SK-N-MC (cell line): Measurements from ENCODE around the gene MAP7D2.

Source experiments
- DNase-seq: peaks from one replicate; pipeline ENCODE4 v3.0.0-alpha.2; 2011; ENCODE audit warnings: low read depth, low spot score
- H3K27ac ChIP-seq: fragments of 200-600 bp; sonication (generic); 2 replicates; pipeline ENCODE4 v1.5.1; 2016; ENCODE audit warnings: mixed run types
- H3K36me3 ChIP-seq: fragments of 200-600 bp; sonication (generic); 2 replicates; pipeline ENCODE4 v1.6.1; 2017; ENCODE audit warnings: antibody characterized with exemption, low read length, mixed read lengths; ENCODE audit not compliant: insufficient read depth
- H3K4me3 ChIP-seq: fragments of 200-600 bp; sonication (generic); 2 replicates; pipeline ENCODE4 v1.5.1; 2016
- H3K9ac ChIP-seq: fragments of 200-600 bp; sonication (generic); 2 replicates; pipeline ENCODE4 v1.8.0; 2017; ENCODE audit warnings: mixed run types, mixed read lengths; ENCODE audit not compliant: insufficient read length
- H3K9me3 ChIP-seq: fragments of 200-600 bp; sonication (generic); 2 replicates; pipeline ENCODE4 v1.6.1; 2017; ENCODE audit warnings: low read depth, mild to moderate bottlenecking, antibody characterized with exemption, low read length, moderate library complexity, mixed read lengths
- EZH2 ChIP-seq: fragments of 200-600 bp; sonication (generic); IDR thresholded peaks from one replicate; pipeline ENCODE4 v1.6.1; 2017; ENCODE audit warnings: antibody characterized with exemption
- FOXP2 ChIP-seq: optimal IDR thresholded peaks from 2 replicates; pipeline ENCODE3; 2011; ENCODE audit warnings: mild to moderate bottlenecking, moderate library complexity; ENCODE audit not compliant: insufficient read depth; ENCODE audit errors: extremely low read length, control extremely low read depth
- POLR2AphosphoS5 ChIP-seq: IDR thresholded peaks from 2 replicates; pipeline ENCODE4 v1.6.1; 2012; ENCODE audit warnings: mild to moderate bottlenecking, low read depth, low read length, borderline replicate concordance

Gene MAP7D2

DNA sequence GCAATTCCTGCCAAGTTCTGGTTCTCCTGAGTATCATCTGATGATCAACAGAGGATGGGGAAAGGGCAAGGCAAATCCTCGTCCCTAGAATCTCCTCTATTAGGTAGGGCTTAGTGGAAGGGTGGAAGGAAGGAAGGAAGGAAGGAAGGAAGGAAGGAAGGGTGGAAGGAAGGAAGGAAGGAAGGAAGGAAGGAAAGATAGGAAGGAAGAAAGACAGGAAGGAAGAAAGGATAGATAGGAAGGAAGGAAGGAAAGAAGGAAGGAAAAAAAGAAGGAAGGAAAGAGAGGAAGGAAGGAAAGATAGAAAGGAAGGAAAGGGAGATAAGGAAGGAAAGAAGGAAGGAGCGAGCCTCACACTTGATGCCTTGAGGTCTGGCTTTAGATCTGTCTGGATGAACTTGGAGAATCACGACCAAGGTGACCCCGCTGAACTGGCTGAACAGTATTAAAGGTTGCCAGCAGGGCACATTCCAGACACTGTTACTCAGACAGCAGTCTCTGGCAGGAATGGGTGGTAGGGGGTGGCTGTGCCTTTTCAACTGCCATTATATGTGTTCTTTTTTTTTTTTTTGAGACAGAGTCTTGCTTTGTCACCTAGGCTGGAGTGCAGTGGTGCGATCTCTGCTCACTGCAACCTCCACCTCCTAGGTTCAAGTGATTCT lies 57.1 kb downstream of the MAP7D2 start:
- Histone ChIP-seq H3K9me3 (no peaks in the 10 kb centered on the region), H3K27ac (0 out of 2 replicates have a peak overlapping the region, but pooled peaks have one; percentile 77), H3K36me3 (no peaks in the 10 kb centered on the region), H3K9ac (no peak overlapping the region), H3K4me3 (no peak overlapping the region)
- DNase-seq = no peak
- TF ChIP-seq FOXP2 = no peak
- TF ChIP-seq POLR2AphosphoS5 = no peak
- TF ChIP-seq EZH2 = no peak

DNA sequence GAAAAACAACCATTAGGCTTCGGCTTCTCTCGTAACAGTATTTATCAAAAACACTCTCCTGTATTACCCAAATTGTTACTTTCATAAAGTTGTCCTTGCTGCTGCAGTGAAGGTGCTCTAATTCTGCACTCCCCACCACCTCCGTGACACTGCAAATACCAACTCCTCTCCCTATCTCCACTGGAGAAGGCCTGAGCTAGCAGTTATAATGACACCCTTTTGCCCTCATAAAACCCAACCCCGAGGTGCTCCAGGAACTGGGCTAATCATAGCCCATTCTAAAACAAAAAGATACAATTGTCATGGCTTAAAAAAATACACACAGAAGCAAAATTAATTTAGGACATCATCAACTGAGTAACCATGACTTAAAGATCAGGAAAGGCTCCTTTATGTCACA lies 59.2 kb downstream of the MAP7D2 start:
- no peak overlapping the region for H3K9ac ChIP-seq
- H3K9me3 ChIP-seq = no peaks in the 10 kb centered on the region
- no peak for DNase-seq
- no peak overlapping the region for H3K27ac ChIP-seq
- H3K36me3 ChIP-seq = no peaks in the 10 kb centered on the region
- H3K4me3 ChIP-seq = no peak overlapping the region
- TF ChIP-seq FOXP2 = no peak
- TF ChIP-seq POLR2AphosphoS5 = no peak
- TF ChIP-seq EZH2 = no peak

DNA sequence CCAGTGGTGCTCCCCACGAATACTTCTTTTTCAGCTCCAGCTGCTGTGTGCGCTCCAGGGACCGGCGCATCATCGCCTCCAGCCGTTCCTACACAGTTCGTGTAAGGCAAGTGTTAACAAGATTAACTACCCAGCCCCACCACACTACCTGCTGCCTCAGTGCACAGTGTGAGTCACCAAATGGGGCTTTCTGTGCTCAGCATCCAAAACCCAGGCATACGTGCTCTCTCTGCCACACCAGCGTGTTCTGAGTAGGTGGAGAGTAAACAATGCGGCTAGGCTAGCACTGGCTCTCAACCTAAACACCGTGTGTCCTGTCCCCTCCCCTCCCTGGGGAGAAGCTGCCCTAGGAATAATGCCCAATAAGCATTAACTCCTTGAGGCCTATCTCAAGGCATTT lies 60.0 kb downstream of the MAP7D2 start:
- no peak for TF ChIP-seq FOXP2
- no peak for TF ChIP-seq EZH2
- Histone ChIP-seq H3K9ac (no peak overlapping the region), H3K36me3 (no peaks in the 10 kb centered on the region), H3K27ac (no peak overlapping the region), H3K4me3 (no peak overlapping the region), H3K9me3 (no peaks in the 10 kb centered on the region)
- DNase-seq = no peak

DNA sequence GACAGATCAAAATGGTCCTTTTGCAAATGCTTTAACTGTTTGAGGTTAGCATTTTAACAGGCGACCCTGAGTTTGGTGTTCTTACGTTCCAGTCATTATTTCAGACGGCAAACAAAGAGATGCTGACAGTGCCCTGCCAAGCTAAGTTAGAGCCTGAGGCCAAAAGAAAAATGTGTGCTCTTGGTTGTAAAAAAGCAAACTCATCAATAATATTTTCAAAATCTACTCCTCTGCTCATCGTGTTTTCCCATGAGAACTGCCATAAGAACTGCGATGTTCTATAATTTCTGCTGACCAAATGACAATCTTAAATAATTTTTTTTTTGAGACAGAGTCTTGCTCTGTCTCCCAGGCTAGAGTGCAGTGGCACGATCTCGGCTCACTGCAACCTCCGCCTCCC lies 63.2 kb downstream of the MAP7D2 start:
- no peak for DNase-seq
- TF ChIP-seq FOXP2 (no peak), EZH2 (no peak), POLR2AphosphoS5 (no peak)

DNA sequence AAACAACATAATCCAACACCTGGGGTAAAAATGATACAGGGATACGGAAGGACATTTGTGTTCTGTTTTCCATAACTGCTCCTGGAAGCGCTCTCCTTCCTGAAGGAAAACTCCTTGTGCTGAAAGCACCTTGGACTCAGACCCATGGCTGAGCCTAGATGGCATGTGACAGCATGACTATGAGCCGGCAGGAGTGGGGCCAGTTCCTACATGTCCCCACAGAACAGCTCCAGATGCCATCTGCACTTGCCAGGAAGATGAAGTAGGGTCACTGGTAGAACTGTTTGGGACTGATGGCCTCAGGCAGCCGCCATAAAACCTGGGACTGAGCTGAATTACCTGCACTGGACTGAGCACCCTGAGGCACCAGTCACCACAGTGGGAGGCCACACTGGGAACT lies 69.8 kb downstream of the MAP7D2 start:
- no peak overlapping the region for H3K9ac ChIP-seq
- no peak overlapping the region for H3K27ac ChIP-seq
- no peaks in the 10 kb centered on the region for H3K9me3 ChIP-seq
- no peak overlapping the region for H3K4me3 ChIP-seq
- H3K36me3 ChIP-seq = no peaks in the 10 kb centered on the region
- no peak for TF ChIP-seq POLR2AphosphoS5
- TF ChIP-seq EZH2 = no peak
- TF ChIP-seq FOXP2 = no peak
- no peak for DNase-seq

More for the DNA sequence above, 63.2 kb downstream of the MAP7D2 start:
- peak overlapping the region; percentile 55; the same call in 1 of the 2 replicates for H3K27ac ChIP-seq
- H3K4me3 ChIP-seq = peak overlapping the region; percentile 9; the same call in 1 of the 2 replicates
- no peaks in the 10 kb centered on the region for H3K36me3 ChIP-seq
- H3K9me3 ChIP-seq = no peaks in the 10 kb centered on the region
- H3K9ac ChIP-seq = no peak overlapping the region

DNA sequence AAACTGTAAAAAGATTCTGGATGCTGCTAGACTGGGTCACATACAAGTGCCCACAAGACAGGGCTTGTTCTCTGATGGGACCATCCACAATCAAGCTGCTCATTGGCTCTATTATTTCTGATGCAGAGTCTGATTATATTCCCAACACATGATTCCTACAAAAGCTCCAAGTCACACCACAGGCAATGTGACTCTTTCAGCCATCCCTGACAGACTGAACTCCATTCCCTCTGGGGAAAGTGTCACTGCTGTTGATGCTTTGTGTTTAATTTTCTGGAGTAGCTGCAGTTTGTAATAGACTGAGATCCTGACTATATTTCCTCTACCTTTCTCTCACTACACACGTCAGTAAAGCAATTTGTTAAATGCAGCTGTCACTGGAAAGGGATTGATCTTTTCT lies 70.5 kb downstream of the MAP7D2 start:
- TF ChIP-seq POLR2AphosphoS5 = no peak
- no peak for TF ChIP-seq EZH2
- TF ChIP-seq FOXP2 = no peak
- Histone ChIP-seq H3K4me3 (no peak overlapping the region), H3K36me3 (no peaks in the 10 kb centered on the region), H3K27ac (no peak overlapping the region), H3K9me3 (no peaks in the 10 kb centered on the region), H3K9ac (no peak overlapping the region)
- DNase-seq = no peak

DNA sequence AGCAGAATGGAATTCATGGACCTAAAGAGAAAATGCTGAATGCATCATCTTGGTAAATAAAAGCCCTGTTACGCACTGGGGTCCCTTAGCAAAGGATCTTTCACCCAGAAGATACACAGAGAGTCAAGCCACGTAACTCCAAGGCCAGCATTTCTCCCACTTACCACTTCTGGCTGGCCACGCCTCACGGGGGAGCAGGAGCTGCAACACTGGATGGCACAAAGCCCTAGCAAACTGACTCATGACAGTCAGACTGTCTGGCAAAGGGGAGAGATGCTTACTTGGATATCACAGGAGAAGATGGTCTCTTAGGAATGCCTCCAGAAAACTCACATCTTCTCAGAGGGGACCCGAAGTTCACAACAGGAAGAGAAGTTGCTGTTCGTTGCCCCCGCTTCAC lies 74.5 kb downstream of the MAP7D2 start:
- Histone ChIP-seq H3K9me3 (no peaks in the 10 kb centered on the region), H3K4me3 (no peak overlapping the region), H3K36me3 (no peaks in the 10 kb centered on the region), H3K27ac (no peak overlapping the region), H3K9ac (no peak overlapping the region)
- TF ChIP-seq POLR2AphosphoS5 (no peak), EZH2 (no peak), FOXP2 (no peak)
- DNase-seq = no peak

DNA sequence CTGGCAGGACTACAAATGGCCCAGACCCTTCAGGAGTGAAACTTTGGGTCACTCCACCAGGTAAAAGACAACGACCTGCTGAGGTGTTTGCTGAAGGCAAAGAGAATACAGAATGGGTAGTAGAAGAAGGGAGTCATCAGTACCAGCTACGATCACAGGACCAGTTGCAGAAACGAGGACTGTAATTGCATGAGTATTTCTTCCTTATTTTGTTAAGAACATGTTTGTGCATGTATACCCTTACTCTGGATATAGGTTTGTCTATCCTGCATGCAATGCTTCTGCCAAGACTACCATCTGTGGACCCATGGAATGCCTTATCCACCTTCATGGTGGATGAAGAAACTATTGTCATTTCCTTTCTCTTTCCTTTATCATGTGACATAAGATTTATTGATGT lies 77.7 kb downstream of the MAP7D2 start:
- Histone ChIP-seq H3K4me3 (no peak overlapping the region), H3K36me3 (no peaks in the 10 kb centered on the region), H3K9me3 (no peaks in the 10 kb centered on the region), H3K27ac (no peak overlapping the region), H3K9ac (no peak overlapping the region)
- DNase-seq = no peak
- TF ChIP-seq FOXP2 (no peak), POLR2AphosphoS5 (no peak), EZH2 (no peak)

DNA sequence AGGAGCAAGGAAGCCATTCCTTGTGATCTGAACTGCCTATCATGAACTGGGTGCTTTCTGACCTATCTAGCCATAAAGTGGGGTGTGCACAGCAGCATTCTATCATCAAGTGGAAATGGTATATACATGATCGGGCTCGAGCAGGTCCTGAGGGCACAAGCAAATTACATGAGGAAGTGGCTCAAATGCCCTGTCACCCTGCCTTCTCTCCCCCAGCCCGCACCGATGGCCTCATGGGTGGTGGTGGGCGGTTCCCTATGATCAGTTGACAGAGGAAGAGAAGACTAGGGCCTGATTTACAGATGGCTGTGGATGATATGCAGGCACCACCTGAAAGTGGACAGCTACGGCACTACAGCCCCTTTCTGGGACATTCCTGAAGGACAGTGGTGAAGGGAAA lies 79.5 kb downstream of the MAP7D2 start:
- H3K36me3 ChIP-seq = no peaks in the 10 kb centered on the region
- H3K9me3 ChIP-seq = no peaks in the 10 kb centered on the region
- no peak for DNase-seq
- H3K9ac ChIP-seq = no peak overlapping the region
- no peak overlapping the region for H3K27ac ChIP-seq
- no peak for TF ChIP-seq POLR2AphosphoS5
- H3K4me3 ChIP-seq = no peak overlapping the region
